Keratinocyte (primary cell): ENCODE results near the gene ACAN. TPM values are rescaled to one million over a fixed set of nuclear protein-coding genes. Genes with fewer than 3 reads are reported as not detected.

ENCODE experiments used
- DNase-seq: peaks from one replicate; pipeline ENCODE4 v3.0.0-alpha.2; 2011; ENCODE audit warnings: low read depth, missing footprints, low spot score
- FAIRE-seq: peaks from 2 replicates; lab custom pipeline; 2011; peaks lifted over from hg19 to GRCh38; lab: Jason Lieb, UNC
- H2AFZ ChIP-seq: 2 replicates; pipeline ENCODE4 v1.6.0; 2012; ENCODE audit warnings: low read length, control low read depth, inconsistent platforms; ENCODE audit not compliant: control insufficient read depth
- H3K27ac ChIP-seq: 2 replicates; pipeline ENCODE4 v1.5.1; 2011; ENCODE audit warnings: low read length; ENCODE audit not compliant: control insufficient read depth, insufficient read depth
- H3K27me3 ChIP-seq: 3 replicates; pipeline ENCODE4 v1.6.0; 2011; ENCODE audit warnings: low read length; ENCODE audit not compliant: control insufficient read depth, insufficient read depth; ENCODE audit errors: extremely low read depth
- H3K36me3 ChIP-seq, 2 experiments: 2 replicates in 1 of 2; 3 replicates in 1 of 2; pipeline ENCODE4 v1.5.1; 2011; ENCODE audit warnings: low read length in 2 of 2, mild to moderate bottlenecking in 1 of 2; ENCODE audit not compliant: control insufficient read depth in 2 of 2, insufficient read depth in 2 of 2; ENCODE audit errors: extremely low read depth in 1 of 2
- H3K4me1 ChIP-seq: 3 replicates; pipeline ENCODE4 v1.5.1; 2011; ENCODE audit warnings: low read length; ENCODE audit not compliant: control insufficient read depth, insufficient read depth; ENCODE audit errors: extremely low read depth
- H3K4me2 ChIP-seq: 3 replicates; pipeline ENCODE4 v1.6.0; 2011; ENCODE audit warnings: low read depth, low read length; ENCODE audit not compliant: control insufficient read depth, insufficient read depth; ENCODE audit errors: extremely low read depth
- H3K4me3 ChIP-seq, 3 experiments: fragments of 200-600 bp in 1 of 3; sonication (generic) in 1 of 3; 2 replicates in 2 of 3; 3 replicates in 1 of 3; pipeline ENCODE4 v1.5.1; 2011 to 2016; ENCODE audit warnings: low read length in 3 of 3, mild to moderate bottlenecking in 3 of 3, control low read depth in 2 of 3, inconsistent platforms in 1 of 3, low read depth in 1 of 3, mixed read lengths in 1 of 3, mixed run types in 1 of 3, moderate library complexity in 1 of 3; ENCODE audit not compliant: control insufficient read depth in 2 of 3, insufficient read depth in 2 of 3; ENCODE audit errors: extremely low read depth in 1 of 3
- H3K79me2 ChIP-seq: 2 replicates; pipeline ENCODE4 v1.6.0; 2012; ENCODE audit warnings: low read length; ENCODE audit not compliant: control insufficient read depth, insufficient read depth
- H3K9ac ChIP-seq: 3 replicates; pipeline ENCODE4 v1.6.0; 2011; ENCODE audit warnings: low read length; ENCODE audit not compliant: control insufficient read depth, insufficient read depth; ENCODE audit errors: extremely low read depth
- H3K9me1 ChIP-seq: 3 replicates; pipeline ENCODE4 v1.6.0; 2011; ENCODE audit warnings: low read length; ENCODE audit not compliant: control insufficient read depth, insufficient read depth; ENCODE audit errors: extremely low read depth
- H3K9me3 ChIP-seq: 2 replicates; pipeline ENCODE4 v1.5.1; 2012; ENCODE audit warnings: low read depth, low read length; ENCODE audit not compliant: control insufficient read depth
- H4K20me1 ChIP-seq: 3 replicates; pipeline ENCODE4 v1.6.0; 2011; ENCODE audit warnings: low read length; ENCODE audit not compliant: control insufficient read depth, insufficient read depth; ENCODE audit errors: extremely low read depth
- CTCF ChIP-seq, 3 experiments: IDR thresholded peaks in 1 of 3; conservative IDR thresholded peaks in 1 of 3; optimal IDR thresholded peaks in 1 of 3; 2 replicates in 2 of 3; 3 replicates in 1 of 3; pipeline versions ENCODE3 to v1.5.1; 2011; ENCODE audit warnings: low read length in 3 of 3, mild to moderate bottlenecking in 3 of 3, moderate library complexity in 2 of 3, control low read depth in 1 of 3, inconsistent platforms in 1 of 3; ENCODE audit not compliant: insufficient read depth in 2 of 3; ENCODE audit errors: extremely low read depth in 1 of 3
- EZH2 ChIP-seq: IDR thresholded peaks from one replicate; pipeline ENCODE4 v1.6.1; 2012; ENCODE audit warnings: inconsistent platforms, mild to moderate bottlenecking, low read length, moderate library complexity
- dilution Hi-C: fragments of 300-500 bp; cut with MboI; formaldehyde crosslinking; loops from one replicate; pipeline ENCODE4 v1.7.0; 2020; ENCODE audit warnings: low sequenced_read_pairs; ENCODE audit not compliant: extremely low pct_ligation_motif_present
- polyA minus RNA-seq, 3 experiments: library from RNA; depleted of rRNA, polyadenylated mRNA; stranded (reverse); fragments of >200 nt; gene quantifications; 1 replicate in 1 of 3; 2 replicates in 1 of 3; 3 replicates in 1 of 3; pipeline ENCODE4 v1.2.3, GENCODE V29; 2011
- polyA plus RNA-seq, 5 experiments: library from polyadenylated mRNA; depleted of rRNA in 3 of 5; stranded (reverse) in 3 of 5; stranded (forward) in 1 of 5; unstranded in 1 of 5; fragments of >200 nt; gene quantifications; 1 replicate in 1 of 5; 2 replicates in 3 of 5; 3 replicates in 1 of 5; pipeline versions ENCODE4 v1.2.1 to v1.2.3, GENCODE V29; 2011 to 2012; ENCODE audit warnings: missing spikeins in 2 of 5, low read depth in 1 of 5, low replicate concordance in 1 of 5

ACAN gene
- polyA plus RNA-seq (not detected in 3 replicates), polyA minus RNA-seq (not detected in 3 replicates)
- polyA plus RNA-seq (2011; ENCODE audit: low read depth): not detected
- polyA plus RNA-seq (2011; cell fraction: cytosol; rRNA removed): not detected in 2 replicates
- polyA plus RNA-seq (2011; cell fraction: nucleus; rRNA removed): not detected in 2 replicates
- polyA plus RNA-seq (2012; ENCODE audit: low replicate concordance): not detected in 2 replicates
- polyA minus RNA-seq (2011; cell fraction: cytosol; rRNA and poly(A)+ RNA removed): not detected
- not detected in 2 replicates for polyA minus RNA-seq (2011; cell fraction: nucleus; rRNA and poly(A)+ RNA removed)

- no peak within 1 kb of the TSS for H3K4me2 ChIP-seq
- H3K9ac ChIP-seq: no peak within 1 kb of the TSS
- no peaks in the 10 kb centered on the region for H3K36me3 ChIP-seq
- DNase-seq (no peak), FAIRE-seq (no peak)
- dilution Hi-C loops: no loop called here
- peaks cover 41% of the 10 kb centered on the region for H3K27me3 ChIP-seq
- H3K9me1 ChIP-seq: no peaks in the 10 kb centered on the region
- no peak within 1 kb of the TSS for H3K4me3 ChIP-seq
- H3K79me2 ChIP-seq: no peaks in the 10 kb centered on the region
- H2AFZ ChIP-seq: no peak within 1 kb of the TSS
- H3K4me1 ChIP-seq: peaks cover 3% of the 10 kb centered on the region
- TF ChIP-seq EZH2 (peak; percentile 77), CTCF (optimal IDR thresholded peaks at IDR 0.05 in 1 of 3, IDR thresholded peaks at IDR 0.05 in 1 of 3, conservative IDR thresholded peaks at IDR 0.05 in 1 of 3; ENCODE audit: extremely low read depth in 1 of 3, insufficient read depth in 2 of 3, low read length in 3 of 3) (no peak)
- H4K20me1 ChIP-seq: peaks cover 3% of the 10 kb centered on the region
- H3K27ac ChIP-seq: no peak within 1 kb of the TSS
- H3K9me3 ChIP-seq: no peaks in the 10 kb centered on the region
Measured at GRCh38 chr15:88803241-88803919, at the start of gene ACAN. Gene ACAN, plus strand, starts transcription at chr15:88803436. Its CDS starts 32,771 bp downstream, at chr15:88836207.

- Histone ChIP-seq H3K9me3 (no peaks in the 10 kb centered on the region), H3K4me1 (no peaks in the 10 kb centered on the region), H3K9me1 (no peaks in the 10 kb centered on the region), H2AFZ (no peak overlapping the region), H3K9ac (no peak overlapping the region), H3K4me3 (no peak overlapping the region), H3K27ac (no peak overlapping the region), H4K20me1 (no peaks in the 10 kb centered on the region), H3K4me2 (no peak overlapping the region), H3K79me2 (no peaks in the 10 kb centered on the region), H3K36me3 (no peaks in the 10 kb centered on the region), H3K27me3 (no peaks in the 10 kb centered on the region)
- FAIRE-seq (no peak), DNase-seq (no peak)
- TF ChIP-seq EZH2 (no peak), CTCF (optimal IDR thresholded peaks at IDR 0.05 in 1 of 3, IDR thresholded peaks at IDR 0.05 in 1 of 3, conservative IDR thresholded peaks at IDR 0.05 in 1 of 3; ENCODE audit: extremely low read depth in 1 of 3, insufficient read depth in 2 of 3, low read length in 3 of 3) (no peak)
- dilution Hi-C loops: no loop called here
Measured at GRCh38 chr15:88756521-88756920, 46.7 kb upstream of the ACAN start.
